Lower leg skin (tissue), 3 donors: ENCODE data around the gene PGM1.

Experiments
- POLR2A ChIP-seq, 2 donors: fragments of 450-650 bp; IDR thresholded peaks; one replicate each; pipeline ENCODE4 v1.6.1; 2016 to 2017; ENCODE audit warnings: antibody characterized with exemption in 2 of 2, mild to moderate bottlenecking in 1 of 2, moderate library complexity in 1 of 2
- TF ChIP-seq, protein P1 (sequence below), 3 donors: fragments of 450-650 bp; IDR thresholded peaks; one replicate each; pipeline ENCODE4 v1.5.1; 2016; ENCODE audit warnings: antibody characterized with exemption in 3 of 3, mild to moderate bottlenecking in 3 of 3, moderate library complexity in 2 of 3

DNA sequence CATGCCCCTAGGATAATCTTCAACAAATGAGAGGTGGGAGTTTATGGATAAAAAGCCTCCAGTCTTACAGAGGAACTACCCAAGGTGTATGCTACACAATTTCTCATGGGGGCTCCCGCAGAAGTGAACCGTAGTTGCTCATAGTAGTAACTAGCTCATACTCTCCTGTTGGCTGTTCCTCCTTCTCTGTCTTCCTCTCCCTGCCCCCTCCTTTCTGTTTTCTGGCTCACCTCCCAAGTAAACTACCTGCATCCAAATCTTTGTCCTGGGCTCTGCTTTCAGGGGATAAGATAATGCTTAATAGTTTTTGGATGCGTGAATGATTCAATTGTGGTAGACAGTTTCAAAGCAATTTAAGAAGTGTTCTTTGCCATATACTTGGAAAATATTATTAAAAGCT, 90.5 kb downstream of the PGM1 start:
- TF ChIP-seq, protein P1, sequence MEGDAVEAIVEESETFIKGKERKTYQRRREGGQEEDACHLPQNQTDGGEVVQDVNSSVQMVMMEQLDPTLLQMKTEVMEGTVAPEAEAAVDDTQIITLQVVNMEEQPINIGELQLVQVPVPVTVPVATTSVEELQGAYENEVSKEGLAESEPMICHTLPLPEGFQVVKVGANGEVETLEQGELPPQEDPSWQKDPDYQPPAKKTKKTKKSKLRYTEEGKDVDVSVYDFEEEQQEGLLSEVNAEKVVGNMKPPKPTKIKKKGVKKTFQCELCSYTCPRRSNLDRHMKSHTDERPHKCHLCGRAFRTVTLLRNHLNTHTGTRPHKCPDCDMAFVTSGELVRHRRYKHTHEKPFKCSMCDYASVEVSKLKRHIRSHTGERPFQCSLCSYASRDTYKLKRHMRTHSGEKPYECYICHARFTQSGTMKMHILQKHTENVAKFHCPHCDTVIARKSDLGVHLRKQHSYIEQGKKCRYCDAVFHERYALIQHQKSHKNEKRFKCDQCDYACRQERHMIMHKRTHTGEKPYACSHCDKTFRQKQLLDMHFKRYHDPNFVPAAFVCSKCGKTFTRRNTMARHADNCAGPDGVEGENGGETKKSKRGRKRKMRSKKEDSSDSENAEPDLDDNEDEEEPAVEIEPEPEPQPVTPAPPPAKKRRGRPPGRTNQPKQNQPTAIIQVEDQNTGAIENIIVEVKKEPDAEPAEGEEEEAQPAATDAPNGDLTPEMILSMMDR (IDR thresholded peaks at IDR 0.05), result no peak
- no peak for TF ChIP-seq POLR2A (IDR thresholded peaks at IDR 0.05)
